Measurements from ENCODE around the gene TMC4.
"Not testable (repeated sequence)": the region's sequence is repeated elsewhere in the genome, so short reads cannot be mapped to it uniquely, and the experiment has no call there.

Gene TMC4

GRCh38 chr19:54172471-54173358, at the start of gene TMC4:
Gene TMC4 (minus strand): TSS chr19:54173160. CDS start chr19:54173117, 43 bp downstream.
- no peak for DNase-seq

GRCh38 chr19:54221947-54222346, 49.0 kb upstream of the TMC4 start:
- DNase-seq = not testable (repeated sequence)

- DNase-seq = not testable (repeated sequence)
These were observed 46.7 kb upstream of the TMC4 start for GRCh38 chr19:54219702-54220101.

- no peak for DNase-seq
These were observed 46.2 kb upstream of the TMC4 start for GRCh38 chr19:54218960-54219661.

GRCh38 chr19:54218259-54218658, 45.3 kb upstream of the TMC4 start:
- no peak for DNase-seq

- not testable (repeated sequence) for DNase-seq
These were observed 44.7 kb upstream of the TMC4 start for GRCh38 chr19:54217517-54218247.

GRCh38 chr19:54216869-54217268, 43.9 kb upstream of the TMC4 start:
- DNase-seq = no peak

GRCh38 chr19:54214734-54215133, 41.8 kb upstream of the TMC4 start:
- DNase-seq = not testable (repeated sequence)

- DNase-seq = not testable (repeated sequence)
These were observed 41.3 kb upstream of the TMC4 start for GRCh38 chr19:54214217-54214616.

GRCh38 chr19:54211235-54211634, 38.3 kb upstream of the TMC4 start:
- no peak for DNase-seq

- no peak for DNase-seq
These were observed 37.0 kb upstream of the TMC4 start for GRCh38 chr19:54209811-54210494.

- no peak for DNase-seq
These were observed 36.3 kb upstream of the TMC4 start for GRCh38 chr19:54209058-54209810.

GRCh38 chr19:54208784-54209057, 35.8 kb upstream of the TMC4 start:
- no peak for DNase-seq

GRCh38 chr19:54207983-54208783, 35.2 kb upstream of the TMC4 start:
- DNase-seq = peak in 1 of 2 experiments; percentile 31

GRCh38 chr19:54207676-54207982, 34.7 kb upstream of the TMC4 start:
- no peak for DNase-seq

GRCh38 chr19:54207193-54207592, 34.2 kb upstream of the TMC4 start:
- DNase-seq = not testable (repeated sequence)

- DNase-seq = no peak
These were observed 33.8 kb upstream of the TMC4 start for GRCh38 chr19:54206831-54207177.

- no peak for DNase-seq
These were observed 33.3 kb upstream of the TMC4 start for GRCh38 chr19:54206030-54206830.

- no peak for DNase-seq
These were observed 32.0 kb upstream of the TMC4 start for GRCh38 chr19:54204767-54205468.

- DNase-seq = no peak
These were observed 30.2 kb upstream of the TMC4 start for GRCh38 chr19:54203151-54203611.

All from stimulated activated CD4-positive, alpha-beta T cell treated with anti-CD3 and anti-CD28 coated beads, Interleukin-4, amount 100 ng/mL, for 4 hours (primary cell).